Heart left ventricle (tissue), 13 donors: ENCODE results near the gene MYO15A.

Experiments used
- CTCF ChIP-seq, 12 donors: fragments of 200-600 bp; sonication (generic) in 4 of 12; IDR thresholded peaks; one replicate each; pipeline versions ENCODE4 v1.5.0 to v1.8.0; 2018 to 2022; ENCODE audit warnings: antibody characterized with exemption in 12 of 12, mild to moderate bottlenecking in 5 of 12
- POLR2A ChIP-seq, 2 donors: fragments of 450-650 bp; IDR thresholded peaks; one replicate each; pipeline ENCODE4 v1.6.1; 2017; ENCODE audit warnings: antibody characterized with exemption in 2 of 2, mild to moderate bottlenecking in 2 of 2, moderate library complexity in 2 of 2
- donor health status: ischemic (EF 13 %, LVEDD 7.1; RV severe dilation, severe dysfunction).
- donor health status: DM: no; HTN: yes; CAD: no.
- donor health status: DM: no; HTN: no; CAD: no.
- donor health status: ischemic (EF 25% LVEDD 6.9; RV normal size, moderate dysfunction).
- donor health status: ischemic (EF 25% LVEDD 5.7; RV mildly dilated, moderate dysfunction).
- donor health status: ischemic (EF 35%, LVEDD 5.7; RV mildly dilated, moderate dysfunction).
- donor health status: nonischemic (EF 11% LVEDD 7.7; RV severe dilation, severe dysfunction).
- donor health status: DM: yes; HTN: yes; CAD: no.
- donor health status: PGD.
- donor health status: ischemic (EF 29% LVEDD 5.4; RV normal size, mild dysfunction).
- donor health status: nonischemic (EF 23%, LVEDD 6.1; RV moderate dilation, normal function).

GRCh38 chr17:18194804-18195203 is 86.2 kb downstream of the MYO15A start:
- TF ChIP-seq CTCF (IDR thresholded peaks at IDR 0.05) (no peak), POLR2A (IDR thresholded peaks at IDR 0.05) (no peak)
